Fibroblast of villous mesenchyme (primary cell): ENCODE measurements around the gene REC8. TPM values are rescaled to one million over a fixed set of nuclear protein-coding genes. Genes with fewer than 3 reads are reported as not detected.
"Not testable (repeated sequence)": the region's sequence is repeated elsewhere in the genome, so short reads cannot be mapped to it uniquely, and the experiment has no call there.

Experiments
- DNase-seq: peaks from one replicate; pipeline ENCODE4 v3.0.0-alpha.2; 2010; ENCODE audit warnings: low read depth
- H3K4me3 ChIP-seq: 2 replicates; pipeline ENCODE4 v1.5.1; 2011; ENCODE audit warnings: low read depth, mild to moderate bottlenecking, low read length
- CTCF ChIP-seq: IDR thresholded peaks from 2 replicates; pipeline ENCODE4 v1.5.1; 2012; ENCODE audit warnings: low read depth, mild to moderate bottlenecking, low read length; ENCODE audit not compliant: insufficient read depth
- total RNA-seq: library from RNA; depleted of rRNA; stranded (reverse); fragments of >200 nt; gene quantifications from 2 replicates; pipeline ENCODE4 v1.2.3, GENCODE V29; 2012

REC8 gene
- total RNA-seq, 1 donor = 4.7 TPM

DNA sequence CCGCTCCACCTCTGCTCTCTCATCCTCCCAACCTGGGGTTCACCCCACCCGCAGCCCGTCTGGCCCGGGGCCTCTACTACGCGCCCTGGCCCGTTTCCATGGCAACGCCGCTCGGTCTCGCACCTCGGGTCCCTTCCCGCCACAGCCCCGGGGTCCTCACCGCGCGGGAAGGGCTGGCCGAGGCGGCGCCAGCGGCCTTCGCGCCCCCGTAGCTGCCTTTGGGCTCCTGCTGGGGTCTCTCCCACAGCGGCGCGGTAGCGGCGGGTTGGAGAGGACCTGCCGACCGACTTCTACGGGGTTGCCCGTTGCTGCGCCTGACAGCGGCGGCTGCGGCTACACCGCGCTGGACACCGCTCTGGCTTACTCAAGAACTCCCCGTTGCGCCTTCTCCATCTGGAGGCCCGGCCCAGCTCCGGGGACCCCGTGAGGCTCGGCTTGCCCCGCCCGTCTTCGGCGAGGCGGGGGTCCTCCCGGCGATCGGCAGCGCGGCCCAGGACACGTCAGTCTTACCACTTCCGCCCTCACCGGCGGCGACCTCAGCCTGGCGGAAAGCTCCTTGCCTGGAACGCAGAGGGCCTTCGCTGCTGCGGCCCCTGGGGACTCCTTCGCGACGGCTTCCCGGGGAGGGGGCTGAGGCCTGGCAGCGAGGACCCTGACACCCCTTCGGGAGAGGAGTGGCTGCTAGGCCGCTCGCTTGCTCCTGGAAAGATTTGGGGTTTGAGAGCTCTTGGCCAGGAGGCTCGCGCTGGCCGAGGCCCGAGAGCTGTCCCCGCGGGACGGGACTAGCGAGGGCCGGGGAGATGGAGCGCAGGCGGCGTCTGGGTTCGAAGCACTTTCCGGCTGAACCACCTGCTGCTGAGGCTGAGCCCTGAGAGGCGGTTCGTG lies 23.5 kb downstream of the REC8 start, which contains the start of gene TM9SF1:
TM9SF1 (minus strand) TSS at position 256 of the 885 bp plus-strand sequence. CDS start 422 bp downstream, outside the sequence.
- TF ChIP-seq CTCF = no peak
- peak; percentile 91 for DNase-seq
- peak within 1 kb of the TSS; percentile 84 for H3K4me3 ChIP-seq

DNA sequence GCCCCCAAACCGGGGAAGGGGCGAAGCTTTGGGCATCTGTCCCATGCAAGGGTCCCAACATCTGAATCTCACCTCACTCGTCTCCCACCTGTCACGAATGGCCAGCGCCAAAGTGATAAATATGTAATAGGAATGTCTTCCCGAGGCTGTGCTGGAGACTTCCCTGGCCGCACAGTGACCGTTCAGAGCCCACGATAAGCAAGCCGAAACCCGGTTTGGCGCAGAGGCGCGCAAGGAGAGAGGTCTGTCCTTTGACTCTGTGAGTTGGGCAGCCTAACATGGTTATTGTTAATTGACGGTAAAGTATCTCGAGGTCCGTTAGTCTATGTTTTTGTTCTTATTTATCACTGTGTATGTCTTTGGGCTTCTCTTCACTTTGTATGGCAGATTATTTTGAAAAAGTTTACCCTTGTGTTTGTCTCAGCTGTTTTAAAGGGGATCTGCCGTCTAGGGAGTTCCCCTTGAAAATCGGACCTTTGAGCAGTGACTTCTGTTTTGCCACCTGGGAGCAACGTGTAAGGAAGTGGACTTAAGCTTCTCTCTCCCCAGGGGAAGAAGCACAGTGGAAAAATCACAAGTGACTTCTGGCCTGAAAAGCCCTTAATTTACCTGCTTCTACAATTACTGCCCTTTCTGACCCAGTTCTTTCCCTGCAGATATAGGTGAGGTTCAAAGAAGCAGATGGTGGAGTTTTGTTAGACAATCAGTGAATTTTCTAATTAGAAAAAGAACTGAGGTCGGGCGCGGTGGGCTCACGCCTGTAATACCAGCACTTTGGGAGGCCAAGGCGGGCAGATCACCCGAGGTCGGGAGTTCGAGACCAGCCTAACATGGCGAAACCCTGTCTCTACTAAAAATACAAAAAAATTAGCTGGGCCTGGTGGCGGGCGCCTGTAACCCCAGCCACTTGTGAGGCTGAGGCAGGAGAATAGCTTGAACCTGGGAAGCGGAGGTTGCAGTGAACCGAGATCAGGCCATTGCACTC lies 24.5 kb downstream of the REC8 start:
- no peak for TF ChIP-seq CTCF
- peak; percentile 39 for DNase-seq
- peak overlapping the region; percentile 84 for H3K4me3 ChIP-seq

GRCh38 chr14:24197056-24197450 lies 25.2 kb downstream of the REC8 start:
- no peak for TF ChIP-seq CTCF
- H3K4me3 ChIP-seq = peak overlapping the region; percentile 12
- DNase-seq = no peak

- TF ChIP-seq CTCF = no peak
- no peak for DNase-seq
- no peak overlapping the region for H3K4me3 ChIP-seq
These were observed 27.1 kb downstream of the REC8 start for GRCh38 chr14:24198814-24199524.

DNA sequence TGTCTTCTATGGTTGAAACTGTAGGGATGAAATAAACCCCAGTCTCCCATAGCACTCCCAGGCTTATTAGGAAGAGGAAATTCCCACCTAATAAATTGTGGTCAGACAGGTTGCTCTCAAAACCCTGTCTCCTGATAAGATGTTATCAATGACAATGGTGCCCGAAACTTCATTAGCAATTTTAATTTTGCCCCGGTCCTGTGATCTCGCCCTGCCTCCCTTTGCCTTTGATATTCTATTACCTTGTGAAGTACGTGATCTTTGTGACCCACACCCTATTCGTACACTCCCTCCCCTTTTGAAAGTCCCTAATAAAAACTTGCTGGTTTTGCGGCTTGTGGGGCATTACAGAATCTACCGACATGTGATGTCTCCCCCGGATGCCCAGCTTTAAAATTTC lies 30.7 kb downstream of the REC8 start:
- H3K4me3 ChIP-seq, DNase-seq: not testable (repeated sequence)

DNA sequence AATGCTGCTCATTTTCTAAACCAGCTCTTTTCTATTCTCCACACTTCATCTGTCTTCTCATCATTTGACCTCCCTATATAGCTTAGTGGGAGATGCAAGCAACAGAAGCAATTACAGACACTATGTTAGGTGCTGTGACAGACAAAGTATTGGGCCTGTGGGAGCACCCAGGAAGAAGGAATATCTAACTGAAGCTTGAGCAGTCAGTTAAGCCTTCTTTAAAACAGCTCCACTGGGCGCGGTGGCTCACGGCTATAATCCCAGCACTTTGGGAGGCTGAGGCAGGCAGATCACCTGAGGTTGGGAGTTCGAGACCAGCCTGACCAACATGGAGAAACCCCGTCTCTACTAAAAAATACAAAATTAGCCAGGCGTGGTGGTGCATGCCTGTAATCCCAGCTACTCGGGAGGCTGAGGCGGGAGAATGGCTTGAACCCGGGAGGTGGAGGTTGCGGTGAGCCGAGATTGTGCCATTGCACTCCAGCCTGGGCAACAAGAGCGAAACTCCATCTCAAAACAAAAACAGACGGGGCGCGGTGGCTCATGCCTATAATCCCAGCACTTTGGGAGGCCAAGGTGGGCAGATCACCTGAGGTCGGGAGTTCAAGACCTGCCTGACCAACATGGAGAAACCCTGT lies 31.5 kb downstream of the REC8 start:
- not testable (repeated sequence) for H3K4me3 ChIP-seq, DNase-seq
